ENCODE data around the gene ERP44.

GRCh38 chr9:100117316-100117715, 18.5 kb upstream of the ERP44 start:
- TF ChIP-seq CTCF (IDR thresholded peaks at IDR 0.05; ENCODE audit: borderline replicate concordance, extremely low read depth, low read length, poor library complexity, severe bottlenecking) (no peak), EZH2 (IDR thresholded peaks at IDR 0.05; ENCODE audit: borderline replicate concordance, low read depth, low read length, severe bottlenecking) (no peak)
